ENCODE measurements around the gene ANK3.

The ANK3 gene

DNA sequence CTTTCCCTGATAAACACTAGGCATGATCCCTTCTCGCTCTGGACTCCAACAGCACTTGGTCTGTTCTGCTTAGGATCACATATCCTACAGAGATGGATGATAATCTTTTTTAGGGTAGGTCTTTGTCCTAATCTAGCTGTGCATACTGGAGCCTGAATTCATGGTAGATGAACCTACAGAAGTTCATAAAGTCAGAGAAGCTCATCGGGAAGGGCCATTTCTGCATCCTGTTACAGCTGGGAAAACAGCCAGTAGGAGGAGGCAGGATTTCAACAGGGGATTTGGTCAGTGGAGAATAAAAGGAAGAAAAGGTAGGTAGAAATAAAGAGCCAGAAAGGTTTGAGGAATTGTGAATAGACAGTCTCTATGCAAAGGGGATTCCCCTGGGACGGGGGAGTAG is 101.4 kb downstream of the ANK3 start:
- H3K4me3 ChIP-seq (ENCODE audit: low read depth, low read length): no peak overlapping the region
- TF ChIP-seq, protein P1, sequence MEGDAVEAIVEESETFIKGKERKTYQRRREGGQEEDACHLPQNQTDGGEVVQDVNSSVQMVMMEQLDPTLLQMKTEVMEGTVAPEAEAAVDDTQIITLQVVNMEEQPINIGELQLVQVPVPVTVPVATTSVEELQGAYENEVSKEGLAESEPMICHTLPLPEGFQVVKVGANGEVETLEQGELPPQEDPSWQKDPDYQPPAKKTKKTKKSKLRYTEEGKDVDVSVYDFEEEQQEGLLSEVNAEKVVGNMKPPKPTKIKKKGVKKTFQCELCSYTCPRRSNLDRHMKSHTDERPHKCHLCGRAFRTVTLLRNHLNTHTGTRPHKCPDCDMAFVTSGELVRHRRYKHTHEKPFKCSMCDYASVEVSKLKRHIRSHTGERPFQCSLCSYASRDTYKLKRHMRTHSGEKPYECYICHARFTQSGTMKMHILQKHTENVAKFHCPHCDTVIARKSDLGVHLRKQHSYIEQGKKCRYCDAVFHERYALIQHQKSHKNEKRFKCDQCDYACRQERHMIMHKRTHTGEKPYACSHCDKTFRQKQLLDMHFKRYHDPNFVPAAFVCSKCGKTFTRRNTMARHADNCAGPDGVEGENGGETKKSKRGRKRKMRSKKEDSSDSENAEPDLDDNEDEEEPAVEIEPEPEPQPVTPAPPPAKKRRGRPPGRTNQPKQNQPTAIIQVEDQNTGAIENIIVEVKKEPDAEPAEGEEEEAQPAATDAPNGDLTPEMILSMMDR (IDR thresholded peaks at IDR 0.05; ENCODE audit: borderline replicate concordance, insufficient read depth, low read depth, low read length): no peak

DNA sequence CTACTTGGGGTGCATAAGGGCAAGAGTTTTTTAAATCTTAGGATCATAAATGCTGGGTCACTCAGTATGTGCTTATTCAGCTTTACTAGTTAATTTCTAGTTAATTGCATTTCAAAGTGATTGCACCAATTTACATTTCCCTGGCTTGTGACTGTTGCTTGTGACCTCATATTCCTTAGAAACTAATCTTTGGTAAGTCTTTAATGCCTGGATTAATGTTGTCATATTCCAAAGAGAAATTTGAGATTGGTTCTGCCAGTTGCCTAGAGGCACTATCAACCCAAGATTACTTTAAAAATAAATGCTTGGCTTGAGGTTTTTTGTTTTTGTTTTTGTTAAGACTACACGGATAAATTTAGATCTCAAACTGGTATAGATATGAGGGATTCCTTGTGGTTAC is 103.1 kb downstream of the ANK3 start:
- TF ChIP-seq, protein P1 (IDR thresholded peaks at IDR 0.05; ENCODE audit: borderline replicate concordance, insufficient read depth, low read depth, low read length): no peak
- H3K4me3 ChIP-seq (ENCODE audit: low read depth, low read length): no peak overlapping the region

DNA sequence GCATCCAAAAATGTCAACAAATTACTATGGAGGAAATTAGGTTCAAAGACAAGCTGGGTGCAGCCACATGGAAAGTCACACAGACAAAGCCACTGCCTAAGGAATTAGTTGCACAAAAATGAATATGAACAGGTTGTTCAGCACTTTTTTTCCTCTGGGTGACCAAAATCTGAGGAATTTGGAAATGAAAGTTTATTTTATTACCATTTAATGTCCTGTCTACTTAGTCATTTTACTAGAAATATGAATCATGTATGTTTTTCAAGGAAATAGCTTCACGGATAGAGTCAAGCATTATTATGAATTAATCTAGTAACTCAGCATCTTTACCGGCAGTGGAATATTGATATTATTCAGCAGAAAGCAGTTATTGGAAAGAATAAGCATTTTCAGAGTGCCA is 106.3 kb downstream of the ANK3 start:
- no peak overlapping the region for H3K4me3 ChIP-seq (ENCODE audit: low read depth, low read length)
- TF ChIP-seq, protein P1 (IDR thresholded peaks at IDR 0.05; ENCODE audit: borderline replicate concordance, insufficient read depth, low read depth, low read length): no peak

DNA sequence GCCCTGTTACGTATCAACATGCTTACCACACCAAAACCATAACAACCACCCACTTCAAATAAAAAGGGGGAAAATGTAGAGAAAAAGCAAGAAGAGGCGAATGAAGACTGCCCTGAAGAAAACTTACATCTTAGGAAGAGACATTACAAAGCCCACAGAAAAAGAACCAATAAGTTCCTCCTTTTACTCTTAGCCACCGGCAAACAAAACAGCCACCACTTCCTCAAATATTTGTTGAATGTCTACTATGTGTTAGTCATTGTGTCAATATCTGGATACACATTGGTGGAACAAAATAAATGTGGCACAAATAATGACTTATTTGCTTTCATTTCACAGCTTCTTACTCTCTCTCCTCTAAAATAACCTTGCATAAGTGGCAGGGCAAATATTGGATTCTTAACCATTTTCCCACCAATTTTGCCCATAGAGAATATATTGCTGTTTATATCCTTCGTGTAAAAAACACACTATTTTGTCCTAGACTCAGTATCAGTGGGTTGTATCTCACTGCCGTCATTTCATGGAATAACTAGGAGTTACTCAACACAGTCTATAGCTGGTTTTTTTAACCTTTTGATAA is 106.8 kb downstream of the ANK3 start:
- TF ChIP-seq, protein P1 (IDR thresholded peaks at IDR 0.05; ENCODE audit: borderline replicate concordance, insufficient read depth, low read depth, low read length): no peak
- H3K4me3 ChIP-seq (ENCODE audit: low read depth, low read length): no peak overlapping the region

DNA sequence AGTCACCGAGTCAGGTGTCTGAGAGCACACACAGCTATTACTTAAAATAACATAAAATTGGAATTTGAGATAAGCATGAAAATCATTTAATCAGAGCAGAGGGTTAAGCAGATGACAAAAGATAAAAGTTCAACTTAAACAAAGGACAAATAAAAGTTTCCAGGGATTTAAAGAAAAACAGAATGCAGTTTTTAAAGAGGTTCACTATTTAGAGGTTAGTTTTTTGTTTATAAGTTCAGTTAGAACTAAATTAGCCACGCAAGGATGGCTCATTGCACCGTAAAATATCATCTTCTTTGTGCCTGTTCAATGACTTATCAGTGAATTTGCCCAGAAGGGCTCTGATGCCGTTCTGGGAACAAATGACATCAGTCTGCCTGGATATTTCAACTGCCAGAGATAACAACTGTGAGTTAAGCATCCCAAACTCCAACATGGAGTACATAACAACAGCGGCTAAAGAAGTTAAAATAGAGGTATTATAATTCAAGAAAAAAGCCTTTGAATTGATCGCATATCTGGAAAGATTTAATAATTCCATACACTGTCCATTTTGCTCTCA is 107.8 kb downstream of the ANK3 start:
- no peak overlapping the region for H3K4me3 ChIP-seq (ENCODE audit: low read depth, low read length)
- TF ChIP-seq, protein P1 (IDR thresholded peaks at IDR 0.05; ENCODE audit: borderline replicate concordance, insufficient read depth, low read depth, low read length): no peak

DNA sequence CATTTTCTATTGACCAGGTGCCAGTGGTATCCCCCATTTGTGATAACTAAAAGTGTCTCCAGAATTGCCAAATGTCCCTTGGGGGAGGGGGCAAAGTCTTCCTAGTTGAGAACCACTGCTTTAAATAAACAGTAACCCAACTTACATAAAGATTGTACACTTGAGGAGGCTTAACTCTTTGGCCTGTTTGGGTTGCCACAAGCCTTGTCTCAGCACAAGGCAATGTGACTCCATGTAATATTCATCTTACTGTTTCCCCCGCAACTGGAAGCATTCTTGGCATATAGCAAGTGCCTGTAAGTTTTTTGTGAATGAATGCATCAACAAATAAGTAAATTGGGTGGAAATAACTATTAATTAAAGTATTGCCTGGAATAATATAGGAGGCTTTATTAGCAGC is 108.3 kb downstream of the ANK3 start:
- H3K4me3 ChIP-seq (ENCODE audit: low read depth, low read length): no peak overlapping the region
- TF ChIP-seq, protein P1 (IDR thresholded peaks at IDR 0.05; ENCODE audit: borderline replicate concordance, insufficient read depth, low read depth, low read length): no peak

DNA sequence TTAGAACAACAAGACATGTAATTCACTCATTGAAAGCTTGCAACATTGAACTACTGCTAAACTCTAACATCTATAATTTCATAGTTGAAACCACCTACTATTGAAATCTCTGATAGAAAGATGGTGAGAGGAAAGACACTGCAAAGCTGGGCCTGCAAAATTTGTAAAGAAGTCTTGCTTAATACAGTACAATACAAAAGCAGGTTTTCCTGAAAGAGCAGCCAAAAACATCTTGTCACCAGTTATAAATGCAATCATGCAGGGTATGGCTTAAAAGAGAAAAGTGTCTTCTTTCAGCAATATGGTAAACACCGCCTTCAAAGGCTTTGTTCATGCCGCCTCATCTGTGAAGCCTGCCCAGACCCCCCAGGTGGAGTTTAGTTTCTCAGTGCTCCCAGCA is 109.2 kb downstream of the ANK3 start:
- TF ChIP-seq, protein P1 (IDR thresholded peaks at IDR 0.05; ENCODE audit: borderline replicate concordance, insufficient read depth, low read depth, low read length): no peak
- H3K4me3 ChIP-seq (ENCODE audit: low read depth, low read length): no peak overlapping the region

Data from GM12875 (cell line).